Pons (tissue), 1 donor: ENCODE results near the gene MACROD2.

Source experiments
- DNase-seq: peaks from one replicate; pipeline ENCODE4 v3.0.0-alpha.2; 2016; ENCODE audit warnings: low spot score

Gene MACROD2

DNA sequence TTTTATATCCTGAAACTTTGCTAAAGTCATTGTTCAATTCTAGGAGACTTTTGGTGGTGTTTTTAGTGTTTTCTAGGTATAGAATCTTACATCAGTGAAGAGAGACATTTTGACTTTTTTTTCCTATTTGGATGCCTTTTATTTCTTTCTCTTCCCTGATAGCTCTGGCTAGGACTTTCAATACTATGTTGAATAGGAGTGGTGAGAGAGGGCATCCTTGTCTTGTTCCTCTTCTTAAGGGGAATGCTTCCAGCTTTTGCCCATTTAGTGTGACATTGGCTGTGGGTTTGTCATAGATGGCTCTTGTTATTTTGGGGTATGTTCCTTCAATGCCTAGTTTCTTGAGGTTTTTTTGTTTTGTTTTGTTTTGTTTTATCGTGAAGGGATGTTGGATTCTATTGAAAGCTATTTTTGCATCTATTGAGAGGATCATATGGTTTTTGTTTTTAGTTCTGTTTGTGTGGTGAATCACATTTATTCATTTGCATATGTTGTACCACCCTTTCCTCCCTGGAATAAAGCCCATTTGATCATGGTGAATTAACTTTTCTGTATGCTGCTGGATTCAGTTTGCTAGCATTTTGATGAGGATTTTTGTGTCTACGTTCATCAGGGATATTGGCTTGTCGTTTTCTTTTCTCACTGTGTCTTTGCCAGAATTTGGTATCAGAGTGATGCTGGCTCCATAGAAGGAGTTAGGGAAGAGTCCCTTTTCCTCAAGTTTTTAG lies 882.1 kb downstream of the MACROD2 start:
- no peak for DNase-seq

DNA sequence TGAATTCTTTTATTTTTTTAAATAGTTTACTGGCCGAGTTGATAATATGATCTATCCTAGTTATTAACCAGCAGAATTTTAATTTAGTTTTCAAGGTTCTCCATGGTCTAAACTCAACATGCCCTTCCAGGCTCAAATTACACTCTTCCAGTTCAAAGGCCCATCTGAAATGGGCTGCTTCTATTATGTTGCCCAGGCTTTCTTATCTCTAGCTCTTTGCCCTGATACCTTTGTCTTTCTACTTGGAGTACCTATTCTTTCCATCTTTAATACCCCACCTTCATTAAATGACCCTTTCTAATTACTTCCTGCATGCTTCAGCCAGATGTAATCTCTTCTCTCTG lies 883.3 kb downstream of the MACROD2 start:
- no peak for DNase-seq

- DNase-seq = peak; percentile 68
Measured at GRCh38 chr20:14879020-14879697, 883.8 kb downstream of the MACROD2 start.

- DNase-seq = peak; percentile 35
Measured at GRCh38 chr20:14879839-14880238, 884.5 kb downstream of the MACROD2 start.

- no peak for DNase-seq
Measured at GRCh38 chr20:14881518-14881917, 886.2 kb downstream of the MACROD2 start.

DNA sequence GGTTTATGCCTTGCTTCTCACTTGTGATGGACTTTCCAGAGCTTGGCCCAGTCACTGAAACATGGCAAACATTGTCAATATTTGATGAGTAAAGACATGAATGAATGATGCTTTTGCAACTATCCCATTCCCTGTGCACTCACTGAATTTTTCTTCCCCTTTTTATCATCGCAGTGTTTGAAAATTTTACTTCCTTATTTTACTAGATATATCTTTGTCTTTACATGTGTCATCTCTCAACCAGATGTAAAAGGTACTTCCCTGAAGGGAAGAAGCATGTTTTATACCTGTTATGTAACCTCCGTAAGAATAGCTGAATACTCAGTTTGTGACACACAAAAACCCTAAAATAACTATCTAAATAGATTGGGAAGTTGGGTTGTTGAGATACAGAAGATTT lies 886.8 kb downstream of the MACROD2 start:
- DNase-seq = no peak

GRCh38 chr20:14882846-14883245 lies 887.5 kb downstream of the MACROD2 start:
- no peak for DNase-seq

DNA sequence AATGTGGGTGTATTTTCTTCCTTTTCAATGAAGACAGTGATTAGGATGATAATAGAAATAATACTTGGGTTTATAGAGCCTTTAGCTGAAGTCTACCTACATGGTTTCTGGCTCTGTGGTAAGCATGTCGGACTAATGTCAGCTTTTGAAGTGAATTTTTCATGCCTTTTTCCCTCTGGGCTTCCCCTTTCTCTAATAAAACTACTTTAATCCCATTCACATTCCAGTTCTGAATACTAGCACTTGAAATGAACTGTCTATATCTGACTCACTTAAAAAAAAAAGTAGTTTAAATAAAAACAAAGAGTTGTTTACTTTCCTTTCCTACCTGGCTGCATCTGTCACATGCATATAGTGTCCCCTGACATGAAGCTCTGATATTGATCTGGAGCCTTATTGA lies 888.0 kb downstream of the MACROD2 start:
- no peak for DNase-seq

- no peak for DNase-seq
Measured at GRCh38 chr20:14885661-14886060, 890.3 kb downstream of the MACROD2 start.

DNA sequence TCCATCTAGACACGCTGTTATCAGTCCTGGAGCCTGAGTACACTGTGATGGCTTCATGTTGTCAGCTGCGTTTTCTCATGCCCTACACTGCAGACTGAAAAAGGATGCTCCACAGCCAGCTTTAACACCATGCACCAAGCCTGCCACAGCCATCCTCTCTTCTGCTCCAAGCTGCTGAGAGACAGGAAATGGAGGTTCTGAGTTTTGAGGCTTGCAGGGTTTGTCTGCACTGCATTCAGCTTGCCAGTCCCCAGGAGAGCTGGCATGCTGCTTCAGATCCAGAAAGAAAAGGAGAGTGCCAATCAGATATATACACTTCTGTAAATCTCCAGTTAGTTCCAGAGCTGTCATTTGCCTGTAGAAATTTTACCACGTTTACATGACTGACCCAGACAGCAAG lies 892.8 kb downstream of the MACROD2 start:
- no peak for DNase-seq

- DNase-seq = no peak
Measured at GRCh38 chr20:14889496-14890255, 894.4 kb downstream of the MACROD2 start.

DNA sequence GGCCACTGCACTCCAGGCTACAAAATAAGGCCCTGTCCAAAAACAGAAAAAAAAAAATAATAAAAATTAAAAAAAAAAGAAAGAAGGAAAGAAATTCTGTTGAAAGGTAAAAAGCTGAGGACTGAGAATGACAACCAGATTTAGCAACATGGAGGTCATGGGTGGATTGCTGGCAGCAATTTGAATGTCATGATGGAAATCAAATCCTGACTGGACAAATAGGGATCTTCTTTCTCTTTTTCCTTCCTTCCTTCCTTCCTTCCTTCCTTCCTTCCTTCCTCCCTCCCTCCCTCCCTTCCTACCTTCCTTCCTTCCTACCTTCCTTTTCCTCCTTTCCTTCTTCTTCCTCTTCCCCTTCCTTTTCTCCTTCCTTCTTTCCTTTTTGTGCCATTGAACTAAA lies 895.4 kb downstream of the MACROD2 start:
- DNase-seq = no peak

- no peak for DNase-seq
Measured at GRCh38 chr20:14892782-14893181, 897.5 kb downstream of the MACROD2 start.

- no peak for DNase-seq
Measured at GRCh38 chr20:14896569-14896968, 901.3 kb downstream of the MACROD2 start.

GRCh38 chr20:14897608-14898007 lies 902.3 kb downstream of the MACROD2 start:
- no peak for DNase-seq

- DNase-seq = no peak
Measured at GRCh38 chr20:14902432-14903089, 907.2 kb downstream of the MACROD2 start.

GRCh38 chr20:14906908-14907434 lies 911.7 kb downstream of the MACROD2 start:
- DNase-seq = no peak

- no peak for DNase-seq
Measured at GRCh38 chr20:14910126-14910525, 914.8 kb downstream of the MACROD2 start.

GRCh38 chr20:14913896-14914620 lies 918.7 kb downstream of the MACROD2 start:
- DNase-seq = no peak

- DNase-seq = no peak
Measured at GRCh38 chr20:14914633-14915032, 919.3 kb downstream of the MACROD2 start.

DNA sequence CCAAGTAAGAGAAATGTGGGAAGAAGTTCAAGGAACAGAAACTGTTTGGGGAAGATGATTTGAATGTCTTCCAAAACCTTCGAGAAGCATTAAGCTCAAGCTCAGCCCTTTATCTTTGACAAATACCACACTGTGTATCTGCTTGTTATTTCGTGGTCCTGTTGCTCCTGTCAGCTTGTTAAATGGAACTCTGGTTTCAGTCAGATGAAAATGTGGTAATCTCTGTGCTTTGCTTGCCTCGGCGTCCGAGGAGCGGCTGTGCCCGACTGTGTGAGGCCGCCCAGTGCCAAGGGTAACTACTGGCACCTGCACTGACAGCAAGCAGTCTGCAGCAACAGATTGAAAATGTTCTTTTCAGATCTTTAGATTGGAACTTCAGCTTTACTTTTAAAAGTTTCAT lies 920.0 kb downstream of the MACROD2 start:
- peak; percentile 20 for DNase-seq
